UCSD-AML1 (cell line): ENCODE data around the gene PATZ1.

Experiments
- DNase-seq: peaks from one replicate; lab custom pipeline; 2025; ENCODE audit not compliant: unreplicated experiment; lab: John Stamatoyannopoulos, UW

The PATZ1 gene

GRCh38 chr22:31284281-31285155 is 61.6 kb downstream of the PATZ1 start:
- no peak for DNase-seq

GRCh38 chr22:31282748-31283468 is 63.2 kb downstream of the PATZ1 start:
- no peak for DNase-seq

GRCh38 chr22:31281733-31282132 is 64.4 kb downstream of the PATZ1 start:
- DNase-seq, result no peak

GRCh38 chr22:31279821-31280505 is 66.2 kb downstream of the PATZ1 start:
- no peak for DNase-seq

- no peak for DNase-seq
These were observed 66.8 kb downstream of the PATZ1 start for GRCh38 chr22:31279327-31279669.

GRCh38 chr22:31278626-31279326 is 67.4 kb downstream of the PATZ1 start:
- DNase-seq, result no peak

GRCh38 chr22:31278151-31278621 is 68.0 kb downstream of the PATZ1 start:
- no peak for DNase-seq

- no peak for DNase-seq
These were observed 68.4 kb downstream of the PATZ1 start for GRCh38 chr22:31277741-31278140.

GRCh38 chr22:31276426-31277167 is 69.5 kb downstream of the PATZ1 start:
- DNase-seq, result no peak
